Measurements from ENCODE around the gene PTPRQ.

The PTPRQ gene

DNA sequence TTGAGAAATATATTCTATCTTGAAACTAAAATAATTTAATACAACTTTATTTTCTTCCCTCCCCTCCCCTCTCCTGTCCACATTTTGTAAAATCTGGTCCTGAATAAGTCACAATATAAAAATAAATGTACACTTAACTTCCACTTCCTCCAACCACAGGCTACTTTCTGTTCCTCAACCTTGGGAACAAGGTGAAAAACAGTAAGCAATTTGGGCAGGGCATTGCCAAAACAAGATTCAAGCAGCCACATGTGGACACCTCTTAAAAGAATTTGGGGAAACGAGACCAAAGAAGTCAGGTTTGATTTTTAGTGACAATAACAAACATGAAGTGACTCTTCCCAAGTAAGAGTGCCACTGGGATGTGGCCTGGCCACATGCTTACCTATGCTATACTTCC is 115.7 kb downstream of the PTPRQ start:
- DNase-seq: no peak

DNA sequence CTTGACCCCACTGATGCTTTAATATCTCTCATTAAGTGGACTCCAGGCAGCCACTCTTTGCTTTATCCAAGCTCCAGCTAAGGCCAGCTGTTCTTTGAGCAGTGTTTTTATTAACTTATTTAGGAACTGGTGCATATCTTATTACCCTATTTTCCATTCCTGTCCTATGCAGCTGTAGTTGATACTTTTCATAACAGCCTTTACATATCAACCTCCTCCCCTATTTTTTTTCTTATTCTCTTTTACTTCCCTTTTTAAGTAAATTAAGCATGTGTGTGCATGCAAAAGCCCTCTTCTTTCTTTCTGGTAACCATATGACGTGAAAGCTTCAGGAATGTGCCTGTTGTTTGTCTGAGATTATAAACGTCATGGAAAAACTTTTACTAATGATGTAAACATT is 121.2 kb downstream of the PTPRQ start:
- no peak for DNase-seq

DNA sequence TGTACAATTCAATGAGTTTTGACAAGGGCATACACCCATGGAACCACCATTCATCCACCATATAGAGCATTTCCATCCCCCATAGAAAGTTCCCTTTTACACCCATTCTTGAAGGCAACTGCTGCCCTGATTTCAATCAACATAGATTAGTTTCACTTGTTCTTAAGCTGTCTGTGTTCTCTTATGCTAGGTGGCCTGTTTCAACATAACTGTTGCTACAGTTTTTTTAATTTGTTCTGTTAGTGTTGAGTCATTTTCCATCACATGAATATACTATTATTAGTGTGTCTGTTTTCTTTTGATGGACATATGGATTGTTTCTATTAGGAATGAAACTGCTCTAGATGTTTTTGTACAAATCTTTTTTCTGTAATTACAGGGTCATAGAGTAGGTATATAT is 123.4 kb downstream of the PTPRQ start:
- DNase-seq: no peak

DNA sequence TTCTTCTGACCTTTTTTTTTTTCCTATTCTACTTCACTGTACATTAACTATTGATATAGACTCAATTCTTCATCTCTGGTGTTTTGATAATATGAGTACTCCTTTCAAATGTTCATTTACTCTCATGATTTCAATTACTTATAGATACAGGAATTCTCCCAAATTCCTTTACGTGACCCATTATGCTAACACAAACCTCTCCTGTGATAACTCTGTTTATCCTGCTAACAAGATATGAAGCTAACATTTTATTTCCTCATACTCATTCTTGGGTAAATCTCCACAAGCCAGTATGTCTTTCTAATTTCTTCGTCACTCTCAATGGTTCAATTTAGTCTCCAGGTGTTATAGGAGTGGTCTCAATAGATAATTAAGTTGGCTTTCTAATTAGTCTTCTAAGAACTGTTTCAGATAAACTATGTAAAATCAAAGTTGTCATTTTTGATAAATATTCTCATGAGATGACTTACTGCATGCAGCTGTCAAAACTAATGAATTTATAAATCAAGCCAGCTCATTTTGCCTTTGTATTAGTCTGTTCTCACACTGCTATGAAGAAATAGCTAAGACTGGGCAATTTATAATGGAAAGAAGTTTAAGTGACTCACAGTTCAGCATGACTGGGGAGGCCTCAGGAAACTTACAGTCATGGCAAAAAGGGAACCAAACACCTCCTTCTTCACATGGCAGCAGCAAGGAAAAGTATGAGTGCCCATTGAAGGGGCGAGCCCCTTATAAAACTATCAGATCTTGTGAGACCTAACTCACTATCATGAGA is 132.8 kb downstream of the PTPRQ start:
- no peak for DNase-seq

DNA sequence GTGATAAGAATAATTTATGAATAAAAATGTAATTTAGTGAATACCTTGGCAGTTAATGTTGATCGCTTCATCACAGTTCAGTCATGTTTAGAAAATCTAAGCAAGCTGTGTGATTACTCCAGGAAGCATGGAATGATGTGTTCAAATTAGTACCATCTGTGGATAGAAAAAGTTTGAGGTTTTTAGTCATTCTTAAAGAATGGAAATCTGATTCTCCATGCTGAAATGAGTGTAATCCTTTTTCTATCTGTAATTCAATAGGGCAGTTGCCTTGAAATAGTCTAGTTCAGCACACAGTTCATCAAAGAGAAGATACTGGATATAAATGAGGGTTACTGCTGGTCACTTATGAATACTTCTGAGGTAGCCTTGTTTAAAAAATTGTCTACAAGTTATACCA is 136.2 kb downstream of the PTPRQ start:
- no peak for DNase-seq

- DNase-seq: no peak
Observed at GRCh38 chr12:80581783-80582182, 137.7 kb downstream of the PTPRQ start.

DNA sequence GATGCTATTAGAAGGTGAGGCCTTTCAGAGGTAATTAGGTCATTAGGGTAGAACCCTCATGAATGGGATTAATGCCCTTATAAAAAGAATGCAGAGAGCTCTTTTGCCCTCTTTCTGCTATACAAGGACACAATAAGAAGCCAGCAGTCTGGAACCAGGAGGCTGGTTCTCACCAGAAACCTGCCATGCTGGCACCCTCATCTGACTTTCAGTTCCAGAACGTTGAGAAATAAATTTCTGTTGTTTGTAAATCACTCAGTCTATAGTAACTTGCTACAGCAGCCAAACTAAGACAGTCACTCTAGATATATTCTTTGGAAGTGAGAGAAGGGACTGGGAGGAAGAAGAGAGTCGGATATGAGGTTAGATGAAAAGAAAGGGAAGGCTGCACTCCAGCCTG is 138.4 kb downstream of the PTPRQ start:
- DNase-seq: no peak

- DNase-seq: no peak
Observed at GRCh38 chr12:80589077-80589476, 145.0 kb downstream of the PTPRQ start.

DNA sequence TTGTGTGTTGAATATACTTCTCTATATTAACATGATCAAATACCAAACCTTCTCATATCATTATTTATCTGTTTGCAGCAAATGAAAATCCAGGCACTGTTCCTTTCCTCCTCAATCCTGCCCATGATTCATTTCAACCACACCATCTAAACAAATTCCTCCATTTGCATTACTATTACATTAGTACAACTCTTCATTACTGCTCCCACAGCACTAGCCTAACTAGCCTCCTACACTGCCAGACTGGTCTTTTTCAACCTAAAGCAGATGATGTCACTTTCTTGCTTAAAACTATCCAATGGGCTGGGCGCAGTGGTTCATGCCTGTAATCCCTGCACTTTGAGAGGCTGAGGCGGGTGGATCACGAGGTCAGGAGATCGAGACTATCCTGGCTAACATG is 146.1 kb downstream of the PTPRQ start:
- no peak for DNase-seq

DNA sequence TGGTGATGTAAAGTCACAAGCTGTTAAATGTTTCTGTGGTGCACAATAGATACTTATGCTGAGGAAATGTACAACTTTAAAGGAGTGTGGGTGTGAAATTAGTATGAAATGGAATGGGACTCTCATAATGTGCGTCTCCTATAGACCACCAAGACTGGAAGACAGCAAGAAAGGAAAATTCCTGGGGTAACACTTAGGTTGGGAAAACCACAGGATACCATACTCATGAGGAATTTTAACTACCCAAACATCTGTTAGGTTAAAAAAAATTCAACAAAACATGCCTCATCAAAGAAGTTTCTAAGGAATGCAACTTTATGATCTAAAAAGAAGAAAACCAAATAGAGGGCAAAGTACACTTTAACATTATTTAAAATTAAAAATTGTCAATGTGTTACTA is 149.7 kb downstream of the PTPRQ start:
- no peak for DNase-seq

DNA sequence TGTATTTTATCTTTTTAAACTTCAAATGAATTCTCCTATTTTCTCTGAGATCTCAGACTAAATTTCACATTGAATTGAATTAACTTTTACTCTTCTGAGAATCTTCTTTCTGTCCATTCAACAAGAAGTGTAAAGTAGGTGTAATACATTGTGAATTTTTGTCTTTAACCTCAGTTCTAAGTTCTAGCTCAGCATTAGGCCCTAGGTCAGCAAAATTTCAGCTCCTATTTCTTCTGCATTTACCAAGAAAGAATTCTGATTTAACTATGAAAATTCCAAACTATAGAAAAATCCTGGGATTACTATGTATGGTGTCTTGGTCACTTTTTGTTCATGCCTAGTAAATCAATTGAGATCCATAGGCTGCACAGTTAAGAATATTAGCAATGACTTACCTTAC is 152.5 kb downstream of the PTPRQ start:
- DNase-seq: no peak

DNA sequence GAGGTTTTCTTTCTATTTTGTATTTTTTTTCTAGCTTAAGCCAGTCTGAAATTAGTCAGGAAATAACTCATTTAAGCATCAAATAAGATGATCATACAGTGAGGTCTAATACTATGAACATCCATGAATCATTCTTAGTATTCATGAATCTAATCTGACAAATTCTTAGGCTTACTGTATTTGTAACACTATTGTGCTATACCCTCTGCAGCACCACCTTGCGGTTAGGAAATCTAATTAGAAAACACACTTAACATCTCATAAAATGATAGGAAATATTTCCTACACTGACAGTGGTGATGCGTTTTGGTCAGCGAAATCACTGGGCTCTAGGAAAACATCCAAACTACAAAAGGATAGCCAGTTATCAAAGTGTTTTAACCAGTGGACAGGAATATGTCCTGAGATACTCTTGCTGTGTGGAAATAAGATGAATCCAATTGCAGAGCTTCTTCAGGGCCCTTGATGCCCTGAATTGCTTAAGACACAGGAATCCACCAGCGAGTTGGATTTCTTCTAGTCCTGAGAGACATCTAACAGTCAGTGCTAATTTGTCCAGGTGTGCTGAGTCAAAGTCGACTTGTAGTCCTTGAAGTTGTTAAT is 154.1 kb downstream of the PTPRQ start:
- no peak for DNase-seq

GRCh38 chr12:80602455-80602854 is 158.4 kb downstream of the PTPRQ start:
- DNase-seq: no peak

GRCh38 chr12:80607361-80608135 is 163.5 kb downstream of the PTPRQ start:
- no peak for DNase-seq

DNA sequence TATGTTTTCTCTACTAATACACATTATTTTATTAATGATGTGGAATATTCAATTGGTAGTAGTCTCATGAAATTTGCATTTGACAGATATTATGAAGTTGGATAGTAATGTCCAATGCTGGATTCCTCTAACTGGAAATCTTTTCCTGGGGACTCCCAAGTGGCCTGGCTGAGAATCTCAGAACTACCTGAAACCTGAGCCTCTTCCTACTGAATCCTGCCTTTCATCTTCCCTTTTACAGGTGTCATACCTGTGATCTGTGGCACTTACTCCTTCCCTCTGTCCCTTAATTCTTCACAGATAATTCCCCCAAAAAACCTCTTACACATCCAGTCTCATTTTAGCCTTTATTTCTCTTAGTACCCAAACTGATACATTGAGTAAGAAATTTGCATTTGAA is 173.7 kb downstream of the PTPRQ start:
- DNase-seq: no peak

DNA sequence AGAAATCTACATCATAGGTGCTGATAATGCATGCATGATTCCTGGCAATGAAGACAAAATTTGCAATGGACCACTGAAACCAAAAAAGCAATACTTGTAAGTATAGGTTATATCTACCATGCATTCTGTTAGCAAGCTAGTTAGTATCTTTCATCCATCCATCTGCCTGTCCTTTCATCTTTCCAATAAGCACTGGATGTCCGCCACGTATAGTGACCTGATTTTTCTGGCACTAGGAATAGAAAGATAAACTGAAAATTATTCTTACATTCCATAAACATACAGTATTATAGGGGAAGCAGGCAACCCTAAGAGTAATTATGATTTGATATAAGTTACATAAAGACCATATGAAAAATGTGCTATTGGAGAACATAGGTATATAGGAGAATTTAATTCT is 176.2 kb downstream of the PTPRQ start:
- DNase-seq: no peak

- DNase-seq: no peak
Observed at GRCh38 chr12:80622271-80622670, 178.2 kb downstream of the PTPRQ start.

GRCh38 chr12:80625051-80625450 is 181.0 kb downstream of the PTPRQ start:
- DNase-seq: no peak

- no peak for DNase-seq
Observed at GRCh38 chr12:80625901-80626300, 181.9 kb downstream of the PTPRQ start.

DNA sequence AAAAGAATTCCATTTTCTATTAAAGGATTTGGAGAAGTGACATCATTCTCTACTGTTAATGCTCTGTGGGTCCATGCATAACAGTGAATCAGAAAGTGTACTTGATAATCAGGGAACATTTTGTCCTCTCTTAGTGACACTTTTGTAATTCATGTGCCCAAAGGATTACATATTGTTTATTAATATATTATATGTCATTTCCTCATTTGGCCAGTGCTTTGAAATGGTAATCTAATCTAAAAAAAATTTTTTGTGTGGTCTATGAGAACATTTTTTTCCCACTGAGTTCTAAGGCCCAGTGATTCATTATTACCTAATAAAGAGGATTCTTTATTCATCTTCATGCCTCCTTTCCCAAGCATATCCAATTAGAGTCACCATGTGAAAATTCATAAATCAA is 183.7 kb downstream of the PTPRQ start:
- DNase-seq: no peak

DNA sequence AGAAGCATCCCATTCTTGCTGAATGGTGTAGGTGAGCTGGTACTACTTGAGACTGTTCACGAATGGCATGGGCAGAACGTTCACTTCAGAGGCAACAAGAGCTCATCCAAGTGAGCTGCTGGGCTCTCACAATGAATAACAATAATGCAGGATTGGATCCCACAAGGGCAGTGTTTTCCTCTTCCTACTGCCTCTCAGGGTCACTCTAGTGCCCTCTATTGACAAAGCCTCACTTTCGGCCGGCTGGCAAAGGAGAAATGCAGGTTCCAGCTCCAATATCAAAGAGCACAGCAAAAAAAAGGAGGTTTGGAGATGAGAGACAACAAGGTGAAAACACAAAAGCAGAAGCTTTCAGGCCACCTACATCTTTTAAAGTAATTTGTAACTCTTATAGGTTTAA is 188.8 kb downstream of the PTPRQ start:
- DNase-seq: no peak

DNA sequence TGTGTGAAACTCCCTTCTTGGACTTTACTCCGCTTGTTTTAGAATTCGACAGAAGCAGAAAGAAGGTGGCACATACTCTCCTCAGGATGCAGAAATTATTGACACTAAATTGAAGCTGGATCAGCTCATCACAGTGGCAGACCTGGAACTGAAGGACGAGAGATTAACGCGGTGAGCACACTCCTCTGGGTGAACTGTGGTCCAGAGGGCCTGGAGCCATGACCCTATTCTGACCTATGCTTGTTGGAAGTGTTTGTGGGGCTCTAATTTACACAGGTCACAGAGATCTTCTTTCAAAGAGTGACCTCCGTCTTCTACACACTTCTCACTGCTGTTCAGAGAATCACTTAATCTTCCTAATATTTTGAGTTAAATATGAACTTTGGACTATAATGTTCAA is 190.9 kb downstream of the PTPRQ start:
- no peak for DNase-seq

- DNase-seq: no peak
Observed at GRCh38 chr12:80636832-80637231, 192.8 kb downstream of the PTPRQ start.

DNA sequence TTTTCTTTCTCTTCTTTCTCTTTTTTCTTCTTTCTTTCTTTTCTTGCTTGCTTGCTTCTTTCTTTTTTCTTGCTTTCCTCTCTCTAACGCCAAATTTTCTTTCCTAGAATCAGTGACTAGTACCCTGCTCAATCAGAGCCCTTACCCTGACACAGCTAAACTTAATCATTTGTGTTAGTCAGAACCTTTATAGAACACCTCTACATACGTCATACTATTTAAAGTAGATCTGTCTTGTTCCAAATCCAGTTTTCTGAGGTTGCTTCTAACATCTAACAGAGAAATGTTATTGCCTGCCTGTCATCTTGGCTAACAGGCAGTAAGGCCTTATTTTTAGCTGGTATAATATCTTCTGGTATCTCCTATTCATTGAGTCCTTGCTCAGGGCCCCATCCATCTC is 197.9 kb downstream of the PTPRQ start:
- no peak for DNase-seq

All from right forelimb (tissue), 1 donor.